NCI-H526 (cell line): ENCODE data around the gene MAP7.
"Not testable (repeated sequence)": the region's sequence is repeated elsewhere in the genome, so short reads cannot be mapped to it uniquely, and the experiment has no call there.

Source experiments
- DNase-seq, 2 experiments: peaks; one replicate each; lab custom pipeline; 2025; lab: John Stamatoyannopoulos, UW

Gene MAP7

GRCh38 chr6:136421537-136422158, 128.6 kb downstream of the MAP7 start:
- no peak for DNase-seq

- no peak for DNase-seq
Measured at GRCh38 chr6:136420853-136421252, 129.4 kb downstream of the MAP7 start.

GRCh38 chr6:136415351-136416007, 134.7 kb downstream of the MAP7 start:
- no peak for DNase-seq

- no peak for DNase-seq
Measured at GRCh38 chr6:136412410-136412809, 137.8 kb downstream of the MAP7 start.

GRCh38 chr6:136411453-136412354, 138.5 kb downstream of the MAP7 start:
- DNase-seq: peak; percentile 54 to 82

GRCh38 chr6:136411025-136411325, 139.2 kb downstream of the MAP7 start:
- peak; percentile 52 to 74 for DNase-seq

- no peak for DNase-seq
Measured at GRCh38 chr6:136410201-136411024, 139.8 kb downstream of the MAP7 start.

- no peak for DNase-seq
Measured at GRCh38 chr6:136409597-136409996, 140.6 kb downstream of the MAP7 start.

- no peak for DNase-seq
Measured at GRCh38 chr6:136408204-136408603, 142.0 kb downstream of the MAP7 start.

GRCh38 chr6:136405420-136406029, 144.7 kb downstream of the MAP7 start:
- DNase-seq: no peak

- no peak for DNase-seq
Measured at GRCh38 chr6:136404627-136405419, 145.4 kb downstream of the MAP7 start.

GRCh38 chr6:136404007-136404406, 146.2 kb downstream of the MAP7 start:
- DNase-seq: no peak

GRCh38 chr6:136403110-136403980, 146.9 kb downstream of the MAP7 start:
- DNase-seq: no peak

- no peak for DNase-seq
Measured at GRCh38 chr6:136401749-136402148, 148.5 kb downstream of the MAP7 start.

GRCh38 chr6:136401236-136401635, 149.0 kb downstream of the MAP7 start:
- not testable (repeated sequence) for DNase-seq

- DNase-seq: no peak
Measured at GRCh38 chr6:136398453-136398852, 151.8 kb downstream of the MAP7 start.

GRCh38 chr6:136396908-136397307, 153.3 kb downstream of the MAP7 start:
- peak in 1 of 2 experiments; percentile 9 for DNase-seq

- DNase-seq: not testable (repeated sequence)
Measured at GRCh38 chr6:136390959-136391358, 159.3 kb downstream of the MAP7 start.

GRCh38 chr6:136387316-136387715, 162.9 kb downstream of the MAP7 start:
- no peak for DNase-seq
